ENCODE results near the gene PRMT1.

Gene PRMT1

DNA sequence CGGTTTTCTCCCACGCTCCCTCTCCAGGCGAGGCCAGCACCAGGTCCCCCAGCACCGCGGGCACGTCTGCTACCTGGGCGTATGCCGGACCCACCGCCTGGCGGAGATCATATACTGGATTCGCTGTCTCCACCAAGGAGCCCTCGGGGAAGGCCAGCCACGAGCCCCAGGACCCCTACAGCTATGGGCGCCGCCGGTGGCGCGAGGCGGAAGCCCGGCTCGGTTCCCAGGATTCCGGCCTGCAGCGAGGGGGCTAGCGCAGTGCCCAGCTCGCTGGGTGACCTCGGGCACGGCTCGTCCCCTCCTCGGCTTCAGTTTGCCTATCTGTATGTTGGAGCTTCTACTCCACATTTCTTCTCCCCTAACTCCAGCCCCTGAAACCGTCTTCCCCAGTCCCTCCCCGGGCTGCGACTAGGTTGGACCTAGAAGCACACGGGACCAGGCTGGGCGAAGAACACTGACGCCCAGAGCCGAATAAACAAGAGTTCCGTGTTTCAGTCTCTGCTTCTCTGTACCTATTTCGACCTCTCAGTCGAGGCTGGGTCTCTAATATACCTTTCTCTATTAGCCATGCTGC, 13.1 kb downstream of the PRMT1 start:
- H3K4me3 ChIP-seq (ENCODE audit: low read depth, low read length): peak overlapping the region; percentile 50
- TF ChIP-seq, protein P1, sequence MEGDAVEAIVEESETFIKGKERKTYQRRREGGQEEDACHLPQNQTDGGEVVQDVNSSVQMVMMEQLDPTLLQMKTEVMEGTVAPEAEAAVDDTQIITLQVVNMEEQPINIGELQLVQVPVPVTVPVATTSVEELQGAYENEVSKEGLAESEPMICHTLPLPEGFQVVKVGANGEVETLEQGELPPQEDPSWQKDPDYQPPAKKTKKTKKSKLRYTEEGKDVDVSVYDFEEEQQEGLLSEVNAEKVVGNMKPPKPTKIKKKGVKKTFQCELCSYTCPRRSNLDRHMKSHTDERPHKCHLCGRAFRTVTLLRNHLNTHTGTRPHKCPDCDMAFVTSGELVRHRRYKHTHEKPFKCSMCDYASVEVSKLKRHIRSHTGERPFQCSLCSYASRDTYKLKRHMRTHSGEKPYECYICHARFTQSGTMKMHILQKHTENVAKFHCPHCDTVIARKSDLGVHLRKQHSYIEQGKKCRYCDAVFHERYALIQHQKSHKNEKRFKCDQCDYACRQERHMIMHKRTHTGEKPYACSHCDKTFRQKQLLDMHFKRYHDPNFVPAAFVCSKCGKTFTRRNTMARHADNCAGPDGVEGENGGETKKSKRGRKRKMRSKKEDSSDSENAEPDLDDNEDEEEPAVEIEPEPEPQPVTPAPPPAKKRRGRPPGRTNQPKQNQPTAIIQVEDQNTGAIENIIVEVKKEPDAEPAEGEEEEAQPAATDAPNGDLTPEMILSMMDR (conservative IDR thresholded peaks at IDR 0.05; ENCODE audit: low read depth, low read length): no peak
- DNase-seq (ENCODE audit: low read depth): no peak

DNA sequence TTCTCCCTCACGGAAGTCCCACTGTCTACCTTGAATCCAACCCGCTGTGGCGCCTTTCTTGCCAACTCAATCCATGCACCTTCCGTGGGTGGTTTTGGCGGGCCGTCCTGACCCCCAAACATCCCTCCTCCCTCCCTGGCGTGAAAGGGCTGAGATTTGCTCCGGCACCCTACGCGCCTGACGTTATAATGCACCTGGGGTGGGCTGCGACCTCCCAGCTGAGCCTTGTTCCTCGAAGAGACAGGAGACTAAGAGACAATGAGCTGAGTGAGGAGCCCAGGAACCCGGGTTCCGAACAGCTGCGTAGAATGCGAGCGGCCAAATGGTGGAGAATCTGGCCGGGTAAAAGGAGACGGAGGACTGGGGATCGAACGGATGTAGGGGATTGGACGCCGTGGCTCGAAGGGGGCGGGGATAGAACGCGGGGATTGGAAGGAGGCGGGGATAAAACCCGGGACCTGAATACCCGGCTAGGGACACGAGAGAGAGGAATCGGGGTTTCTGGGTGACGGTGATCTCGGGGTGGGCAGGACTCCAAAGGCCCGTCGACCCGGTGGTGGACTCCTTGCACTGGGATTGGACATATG, 13.7 kb downstream of the PRMT1 start, which contains the start of gene CPT1C:
CPT1C (plus strand) TSS at position 461 of the 587 bp plus-strand sequence. CDS start 1,137 bp downstream, outside the sequence.
- DNase-seq (ENCODE audit: low read depth): peak; percentile 71
- TF ChIP-seq, protein P1 (conservative IDR thresholded peaks at IDR 0.05; ENCODE audit: low read depth, low read length): no peak
- H3K4me3 ChIP-seq (ENCODE audit: low read depth, low read length): peak within 1 kb of the TSS; percentile 50

DNA sequence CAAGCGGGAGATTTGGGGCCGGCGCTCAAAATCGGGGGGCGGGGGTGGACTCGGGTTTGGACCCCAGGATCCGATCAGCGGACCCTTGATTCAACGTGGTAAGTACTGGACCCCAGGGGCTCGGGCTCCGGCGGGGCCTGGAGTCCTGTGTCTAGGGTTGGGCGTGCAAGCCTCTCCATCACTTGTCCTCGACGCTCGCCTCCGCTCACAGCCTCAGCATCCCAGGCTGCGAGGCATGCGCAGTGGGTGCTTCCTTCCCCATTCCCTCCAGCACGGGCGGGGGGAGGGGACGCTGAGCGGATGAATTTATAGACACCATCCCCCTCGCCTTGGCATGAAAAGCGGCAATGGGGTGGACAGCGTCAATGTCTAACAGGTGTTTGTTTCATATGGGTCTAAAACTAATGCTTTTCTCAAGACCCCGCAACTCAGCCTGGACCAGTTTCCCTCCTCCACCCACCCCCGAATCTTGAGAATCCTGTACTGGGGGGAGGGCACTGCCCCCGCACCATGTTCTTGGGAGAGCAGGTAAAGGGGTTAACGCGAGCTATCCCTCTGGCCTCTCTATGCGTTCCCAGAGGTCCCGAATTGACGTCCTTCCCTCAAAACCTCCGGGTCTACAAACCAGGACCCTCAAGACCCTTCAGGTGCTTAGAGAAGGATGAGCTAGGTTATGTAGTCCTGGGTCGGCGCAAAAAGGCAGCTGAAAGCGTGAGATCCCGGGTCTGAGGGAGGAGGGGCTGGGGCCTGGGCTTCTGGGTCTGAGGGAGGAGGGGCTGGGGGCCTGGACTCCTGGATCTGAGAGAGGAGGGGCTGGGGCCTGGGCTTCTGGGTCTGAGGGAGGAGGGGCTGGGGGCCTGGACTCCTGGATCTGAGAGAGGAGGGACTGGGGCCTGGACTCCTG, 14.4 kb downstream of the PRMT1 start:
- peak overlapping the region; percentile 50 for H3K4me3 ChIP-seq (ENCODE audit: low read depth, low read length)
- TF ChIP-seq, protein P1 (conservative IDR thresholded peaks at IDR 0.05; ENCODE audit: low read depth, low read length): no peak
- peak; percentile 68 for DNase-seq (ENCODE audit: low read depth)

DNA sequence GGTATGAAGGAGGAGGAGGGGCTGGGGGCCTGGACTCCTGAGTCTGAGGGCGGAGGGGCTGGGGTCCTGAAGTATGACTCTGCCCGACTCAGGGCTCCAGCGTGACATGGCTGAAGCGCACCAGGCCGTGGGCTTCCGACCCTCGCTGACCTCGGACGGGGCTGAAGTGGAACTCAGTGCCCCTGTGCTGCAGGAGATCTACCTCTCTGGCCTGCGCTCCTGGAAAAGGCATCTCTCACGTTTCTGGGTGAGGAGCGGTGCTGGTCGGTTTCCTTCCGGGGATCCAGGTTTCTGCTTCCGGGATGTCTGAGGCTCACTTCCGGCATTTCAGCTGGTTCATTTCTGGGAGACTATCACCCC, 15.1 kb downstream of the PRMT1 start:
- no peak overlapping the region for H3K4me3 ChIP-seq (ENCODE audit: low read depth, low read length)
- no peak for DNase-seq (ENCODE audit: low read depth)
- TF ChIP-seq, protein P1 (conservative IDR thresholded peaks at IDR 0.05; ENCODE audit: low read depth, low read length): no peak

DNA sequence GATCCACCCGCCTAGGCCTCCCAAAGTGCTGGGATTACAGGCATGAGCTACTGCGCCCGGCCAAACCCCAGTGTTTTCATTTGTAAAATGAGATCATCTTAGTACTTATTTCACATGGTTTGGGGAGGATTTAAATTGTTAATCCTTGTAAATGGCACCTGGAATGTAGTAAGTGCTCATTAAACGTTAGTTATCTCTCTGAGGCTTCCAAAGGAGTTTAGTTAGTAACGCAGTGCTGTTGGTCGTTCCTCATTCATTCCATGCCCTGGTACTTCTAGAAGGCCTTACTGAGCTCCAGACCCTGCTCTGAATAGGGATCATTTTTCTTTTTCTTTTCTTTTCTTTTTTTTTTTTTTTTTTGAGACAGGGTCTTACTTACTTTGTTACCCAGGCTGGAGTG, 19.0 kb downstream of the PRMT1 start:
- H3K4me3 ChIP-seq (ENCODE audit: low read depth, low read length): no peak overlapping the region
- TF ChIP-seq, protein P1 (conservative IDR thresholded peaks at IDR 0.05; ENCODE audit: low read depth, low read length): no peak
- DNase-seq (ENCODE audit: low read depth): no peak

DNA sequence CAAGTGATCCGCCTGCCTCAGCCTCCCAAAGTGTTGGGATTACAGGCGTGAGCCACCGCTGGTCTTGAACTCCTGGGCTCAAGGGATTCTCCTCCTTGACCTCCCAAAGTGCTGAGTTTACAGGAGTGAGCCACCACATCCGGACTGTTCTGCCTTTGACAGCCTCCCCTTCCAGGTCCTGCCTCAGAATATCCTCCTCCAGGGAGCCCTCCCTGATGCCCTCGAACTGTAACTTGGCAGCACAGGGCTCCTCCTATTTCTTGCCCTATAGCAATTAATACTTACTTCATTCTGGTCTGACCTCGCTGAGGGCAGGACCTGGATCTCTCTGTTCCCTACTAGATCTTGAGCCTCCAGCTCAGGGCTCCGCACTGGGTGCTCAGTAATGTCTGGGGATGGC, 19.8 kb downstream of the PRMT1 start:
- H3K4me3 ChIP-seq (ENCODE audit: low read depth, low read length): no peak overlapping the region
- DNase-seq (ENCODE audit: low read depth): no peak
- TF ChIP-seq, protein P1 (conservative IDR thresholded peaks at IDR 0.05; ENCODE audit: low read depth, low read length): no peak

Data from choroid plexus epithelial cell (primary cell).